ENCODE measurements around the gene ABCB1. TPM values are rescaled to one million over a fixed set of nuclear protein-coding genes. Genes with fewer than 3 reads are reported as not detected.
A peak's percentile ranks its signal among the peaks of the same experiment; 100 is the strongest.

The ABCB1 gene
- total and polyA plus RNA-seq, 12 donors: 64.5 to 1,762 (median 363) TPM

GRCh38 chr7:87534072-87534471, 66.6 kb downstream of the ABCB1 start:
- no peak for DNase-seq
- Histone ChIP-seq H3K4me3 (no peak overlapping the region), H3K27ac (peak overlapping the region in 1 of 5 donors; percentile 26), H3K36me3 (replicated peaks in 1 of 2) (no peaks in the 10 kb centered on the region), H3K9me3 (replicated peaks in 1 of 3) (no peaks in the 10 kb centered on the region), H3K4me1 (replicated peaks in 1 of 2) (peaks cover 4 to 42% of the 10 kb centered on the region in 2 donors), H3K27me3 (no peaks in the 10 kb centered on the region)
- intact Hi-C loops (cut with DNase I): no loop called here
- no peak for TF ChIP-seq CTCF (IDR thresholded peaks at IDR 0.05)
- no peak for TF ChIP-seq POLR2A (IDR thresholded peaks at IDR 0.05)
- 84 to 95% (median 92%) methylated on average over 2 of the region's 2 CpGs for WGBS, 4 donors

GRCh38 chr7:87530126-87530525, 70.6 kb downstream of the ABCB1 start:
- H3K27me3 ChIP-seq: no peaks in the 10 kb centered on the region
- peaks cover 4 to 44% of the 10 kb centered on the region in 2 donors for H3K4me1 ChIP-seq (replicated peaks in 1 of 2)
- DNase-seq: no peak
- peak overlapping the region in 3 of 5 donors; percentile 11 to 88 (median 72) for H3K27ac ChIP-seq
- TF ChIP-seq CTCF (IDR thresholded peaks at IDR 0.05) (no peak), POLR2A (IDR thresholded peaks at IDR 0.05) (no peak)
- no peaks in the 10 kb centered on the region for H3K9me3 ChIP-seq (replicated peaks in 1 of 3)
- no peak overlapping the region for H3K4me3 ChIP-seq
- H3K36me3 ChIP-seq (replicated peaks in 1 of 2): no peaks in the 10 kb centered on the region
- intact Hi-C loops (cut with DNase I): no loop called here

- H3K27me3 ChIP-seq: no peaks in the 10 kb centered on the region
- peak overlapping the region in 3 of 5 donors; percentile 17 to 88 (median 33) for H3K27ac ChIP-seq
- intact Hi-C loops (cut with DNase I): no loop called here
- no peaks in the 10 kb centered on the region for H3K36me3 ChIP-seq (replicated peaks in 1 of 2)
- H3K4me3 ChIP-seq: no peak overlapping the region
- H3K4me1 ChIP-seq (replicated peaks in 1 of 2): peaks cover 4 to 44% of the 10 kb centered on the region in 2 donors
- no peak for TF ChIP-seq POLR2A (IDR thresholded peaks at IDR 0.05)
- no peak for TF ChIP-seq CTCF (IDR thresholded peaks at IDR 0.05)
- 35 to 55% (median 51%) methylated on average over 2 of the region's 2 CpGs for WGBS, 4 donors
- peak in 5 of 7 donors; percentile 68 to 76 (median 72) for DNase-seq
- H3K9me3 ChIP-seq (replicated peaks in 1 of 3): no peaks in the 10 kb centered on the region
Measured at GRCh38 chr7:87528730-87529129, 72.0 kb downstream of the ABCB1 start.

GRCh38 chr7:87518735-87519134, 81.9 kb downstream of the ABCB1 start:
- Histone ChIP-seq H3K27ac (peak overlapping the region in 4 of 5 donors; percentile 3 to 58 (median 42)), H3K4me3 (no peak overlapping the region), H3K36me3 (replicated peaks in 1 of 2) (peaks cover 0 to 8% of the 10 kb centered on the region in 2 donors), H3K4me1 (replicated peaks in 1 of 2) (peaks cover 7 to 18% of the 10 kb centered on the region in 2 donors), H3K9me3 (replicated peaks in 1 of 3) (no peaks in the 10 kb centered on the region), H3K27me3 (no peaks in the 10 kb centered on the region)
- peak in 2 of 7 donors; percentile 14 to 54 for DNase-seq
- intact Hi-C loops (cut with DNase I): no loop called here
- 19 to 37% (median 31%) methylated on average over 2 of the region's 2 CpGs for WGBS, 4 donors
- TF ChIP-seq POLR2A (IDR thresholded peaks at IDR 0.05) (no peak), CTCF (IDR thresholded peaks at IDR 0.05) (no peak)

All from adrenal gland (tissue), 12 donors.